ENCODE results near the gene TRDN. TPM values are rescaled to one million over a fixed set of nuclear protein-coding genes. Genes with fewer than 3 reads are reported as not detected.
"Not testable (repeated sequence)": the region's sequence is repeated elsewhere in the genome, so short reads cannot be mapped to it uniquely, and the experiment has no call there.

TRDN gene
- polyA plus RNA-seq, 1 donor = 263 TPM

DNA sequence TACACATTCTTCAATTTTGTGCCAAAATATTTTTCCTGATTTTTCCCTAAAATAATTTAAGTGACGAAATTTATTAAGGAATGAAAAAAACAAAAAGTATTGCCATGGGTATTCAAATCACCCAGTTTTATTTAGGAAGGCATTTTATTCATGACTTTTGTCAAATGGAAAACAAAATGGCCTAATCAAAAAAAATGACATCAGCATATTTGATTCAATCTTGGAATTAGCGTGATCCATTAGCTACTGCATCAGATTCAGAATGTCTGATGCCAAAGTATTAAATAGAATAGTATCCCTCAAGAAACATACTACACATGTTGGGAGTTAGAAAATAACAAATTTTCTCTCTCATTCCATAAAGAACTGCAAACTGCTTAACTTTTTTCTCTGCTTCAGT lies 129.2 kb downstream of the TRDN start:
- DNase-seq (ENCODE audit: low read depth) = no peak

DNA sequence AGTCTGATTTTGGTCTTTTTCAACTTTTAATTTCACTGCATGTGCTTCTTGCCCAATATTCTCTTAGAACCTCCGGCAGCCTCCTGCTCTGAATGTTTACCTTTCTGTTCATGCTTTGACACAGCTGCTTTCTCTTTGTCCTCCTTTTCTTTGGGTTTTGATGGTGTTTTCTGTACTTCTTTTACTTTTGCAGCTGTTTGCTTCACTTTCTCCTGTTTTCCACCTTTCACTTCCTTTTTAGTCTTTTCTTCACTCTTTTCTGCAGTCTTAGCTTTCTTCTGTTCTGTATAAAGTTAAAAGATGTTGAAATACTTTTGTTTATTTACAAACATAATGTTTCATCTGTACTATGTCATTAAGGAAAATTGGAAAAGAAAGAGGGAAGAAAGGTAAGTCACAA lies 133.1 kb downstream of the TRDN start:
- no peak for DNase-seq (ENCODE audit: low read depth)

DNA sequence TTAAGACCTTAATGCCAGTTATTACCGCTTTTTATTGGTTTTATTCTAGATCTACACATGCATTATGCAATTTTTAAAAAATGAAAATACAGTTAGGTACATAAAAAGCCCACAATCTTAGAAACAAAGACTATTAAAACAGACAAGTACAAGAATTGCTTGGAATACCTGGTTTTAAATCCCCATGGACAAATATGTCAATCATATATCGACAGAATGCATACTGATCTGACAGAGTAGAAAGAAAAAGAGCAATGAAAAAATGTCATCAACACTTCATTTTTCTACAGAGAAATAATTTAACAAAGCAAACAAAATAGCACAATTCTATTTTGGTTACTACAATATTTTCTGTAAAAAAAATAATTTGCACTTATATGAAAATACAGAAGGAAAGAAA lies 139.7 kb downstream of the TRDN start:
- no peak for DNase-seq (ENCODE audit: low read depth)

DNA sequence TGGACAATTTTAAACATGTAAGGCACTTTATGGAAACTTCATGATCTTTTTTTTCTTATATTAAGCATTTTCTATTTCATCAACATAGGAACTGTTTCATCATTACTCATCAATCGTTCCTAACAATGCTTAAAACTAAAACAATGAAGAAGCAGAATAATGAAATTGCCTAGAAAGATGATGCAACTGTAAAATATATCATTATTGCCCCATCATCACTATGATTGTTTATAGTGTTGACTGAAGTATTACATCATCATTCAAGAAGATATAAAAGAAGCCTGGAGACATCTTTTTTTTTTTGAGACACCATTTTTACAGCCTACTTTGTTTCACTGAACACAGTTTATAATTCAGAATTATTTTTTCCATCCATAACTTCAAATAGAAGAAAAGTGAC lies 147.2 kb downstream of the TRDN start:
- no peak for DNase-seq (ENCODE audit: low read depth)

DNA sequence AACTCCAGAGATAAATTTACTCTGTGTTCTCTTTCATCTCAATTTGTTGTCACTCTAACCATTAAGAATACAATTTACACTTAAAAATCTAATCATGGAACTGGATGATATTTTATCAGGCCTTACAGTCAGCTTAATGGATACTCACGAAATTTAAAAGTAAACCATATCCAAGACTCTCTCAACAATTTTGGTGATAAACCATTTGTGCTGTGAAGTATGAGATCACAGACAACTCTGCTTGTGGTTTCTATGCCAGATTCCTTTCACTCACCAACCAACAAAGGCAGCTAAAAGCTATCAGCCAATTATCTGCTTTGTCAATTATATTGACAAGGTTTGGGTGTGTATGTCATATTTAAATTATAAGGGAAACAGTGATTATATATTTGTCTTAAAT lies 155.8 kb downstream of the TRDN start:
- DNase-seq (ENCODE audit: low read depth) = no peak

DNA sequence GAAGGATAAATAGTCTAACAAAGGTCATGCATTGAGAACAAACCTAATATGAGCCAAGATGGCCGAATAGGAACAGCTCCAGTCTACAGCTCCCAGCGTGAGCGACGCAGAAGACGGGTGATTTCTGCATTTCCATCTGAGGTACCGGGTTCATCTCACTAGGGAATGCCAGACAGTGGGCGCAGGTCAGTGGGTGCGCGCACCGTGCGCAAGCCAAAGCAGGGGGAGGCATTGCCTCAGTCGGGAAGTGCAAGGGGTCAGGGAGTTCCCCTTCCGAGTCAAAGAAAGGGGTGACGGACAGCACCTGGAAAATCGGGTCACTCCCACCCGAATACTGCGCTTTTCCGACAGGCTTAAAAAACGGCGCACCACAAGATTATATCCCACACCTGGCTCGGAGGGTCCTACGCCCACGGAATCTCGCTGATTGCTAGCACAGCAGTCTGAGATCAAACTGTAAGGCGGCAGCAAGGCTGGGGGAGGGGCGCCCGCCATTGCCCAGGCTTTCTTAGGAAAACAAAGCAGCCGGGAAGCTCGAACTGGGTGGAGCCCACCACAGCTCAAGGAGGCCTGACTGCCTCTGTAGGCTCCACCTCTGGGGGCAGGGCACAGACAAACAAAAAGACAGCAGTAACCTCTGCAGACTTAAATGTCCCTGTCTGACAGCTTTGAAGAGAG lies 164.6 kb downstream of the TRDN start:
- DNase-seq (ENCODE audit: low read depth) = not testable (repeated sequence)

DNA sequence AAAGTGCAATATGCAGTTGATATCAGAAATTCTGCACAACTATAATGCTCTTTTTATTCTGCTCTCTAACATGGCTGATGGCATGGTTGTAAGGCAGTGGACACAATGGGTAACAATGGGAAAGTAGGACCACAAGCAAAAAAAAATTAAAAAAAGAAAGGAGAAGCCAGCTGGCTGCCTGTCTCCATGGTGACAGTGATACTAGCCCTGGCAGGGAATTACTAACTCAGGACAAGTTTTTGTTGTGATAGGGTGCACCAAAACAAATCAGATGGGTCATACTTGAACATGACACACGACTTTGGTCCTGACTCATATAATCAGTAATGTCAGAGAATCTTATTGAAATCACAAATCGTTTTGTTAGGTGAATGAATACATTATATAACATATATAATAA lies 169.4 kb downstream of the TRDN start:
- no peak for DNase-seq (ENCODE audit: low read depth)

DNA sequence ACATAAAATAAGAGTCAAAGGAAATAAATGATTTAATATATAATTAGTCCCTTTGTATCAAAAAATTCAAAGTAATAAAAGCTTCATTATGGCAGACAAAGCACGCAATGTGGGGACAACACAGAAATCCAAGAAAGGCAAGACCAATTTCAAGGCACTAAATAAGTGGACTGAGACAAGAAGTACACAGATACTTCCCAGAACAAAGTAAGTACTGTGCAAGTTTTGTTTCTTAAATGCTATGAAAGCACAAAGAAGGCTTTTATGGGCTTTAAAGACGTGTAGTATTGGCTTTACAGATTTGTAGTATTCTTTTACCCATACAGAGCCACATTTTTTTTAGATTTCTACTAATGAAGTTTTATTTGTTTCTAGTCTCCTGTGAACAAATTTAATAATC lies 174.6 kb downstream of the TRDN start:
- no peak for DNase-seq (ENCODE audit: low read depth)

DNA sequence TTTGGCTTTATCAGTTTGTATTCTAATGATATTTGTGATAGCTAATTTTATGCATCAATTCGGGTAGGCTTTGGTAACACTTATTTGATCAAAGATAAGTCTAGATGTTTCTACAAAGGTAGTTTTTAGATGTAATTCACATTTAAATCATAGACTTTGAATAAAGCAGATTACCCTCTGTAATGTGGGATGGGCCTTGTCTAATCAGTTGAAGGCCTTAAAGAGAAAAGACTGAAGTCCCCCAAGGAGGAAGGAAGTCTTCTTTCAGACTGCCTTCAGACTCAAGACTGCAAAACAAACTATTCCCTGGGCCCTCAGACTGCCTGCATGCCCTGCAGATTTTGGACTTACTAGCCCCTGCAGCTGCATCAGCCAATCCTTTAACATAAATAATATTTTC lies 178.5 kb downstream of the TRDN start:
- DNase-seq (ENCODE audit: low read depth) = no peak

DNA sequence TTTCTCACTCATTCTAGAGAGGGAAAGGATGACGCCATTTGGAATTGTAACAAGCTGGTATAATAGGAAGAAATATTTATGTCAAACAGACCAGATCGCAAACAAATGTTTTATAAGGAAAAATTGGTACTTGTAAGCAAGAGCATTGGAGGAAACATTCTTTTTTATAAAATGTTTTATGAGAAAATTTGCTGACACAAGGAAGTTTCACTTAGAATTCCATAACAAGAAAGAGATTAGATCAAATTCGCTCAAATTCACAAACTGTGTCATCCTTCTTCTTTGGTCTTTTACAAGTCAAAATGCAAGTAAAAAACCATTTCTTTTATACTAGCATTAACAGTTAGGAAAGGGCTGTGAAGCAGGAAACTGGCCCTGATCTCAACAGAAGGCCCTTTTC lies 179.9 kb downstream of the TRDN start:
- DNase-seq (ENCODE audit: low read depth) = no peak

DNA sequence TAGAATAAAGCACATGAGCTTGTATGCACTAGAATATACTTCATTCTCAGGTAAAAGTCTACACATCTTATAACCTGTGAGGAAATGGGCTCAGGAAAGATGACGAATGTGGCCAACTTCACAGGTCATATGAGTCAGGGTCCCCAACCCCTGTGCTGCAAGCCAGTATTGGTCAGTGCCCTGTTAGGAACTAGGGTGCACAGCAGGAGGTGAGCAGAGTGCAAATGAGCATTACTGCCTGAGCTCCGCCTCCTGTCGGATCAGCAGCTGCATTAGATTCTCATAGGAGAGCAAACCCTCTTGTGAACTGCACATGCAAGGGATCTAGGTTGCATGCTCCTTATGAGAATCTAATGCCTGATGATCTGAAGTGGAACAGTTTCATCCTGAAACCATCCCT lies 182.3 kb downstream of the TRDN start:
- no peak for DNase-seq (ENCODE audit: low read depth)

DNA sequence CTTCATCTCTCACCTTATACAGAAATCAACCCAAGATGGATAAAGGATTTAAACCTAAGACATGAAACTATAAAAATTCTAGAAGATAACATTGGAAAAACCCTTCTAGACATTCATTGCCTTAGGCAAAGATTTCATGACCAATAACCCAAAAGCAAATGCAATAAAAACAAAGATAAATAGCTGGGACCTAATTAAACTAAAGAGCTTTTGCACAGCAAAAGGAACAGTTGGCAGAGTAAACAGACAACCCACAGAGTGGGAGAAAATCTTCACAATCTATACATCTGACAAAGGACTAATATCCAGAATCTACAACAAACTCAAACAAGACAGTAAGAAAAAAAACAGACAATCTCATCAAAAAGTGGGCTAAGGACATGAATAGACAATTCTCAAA lies 183.7 kb downstream of the TRDN start:
- not testable (repeated sequence) for DNase-seq (ENCODE audit: low read depth)

DNA sequence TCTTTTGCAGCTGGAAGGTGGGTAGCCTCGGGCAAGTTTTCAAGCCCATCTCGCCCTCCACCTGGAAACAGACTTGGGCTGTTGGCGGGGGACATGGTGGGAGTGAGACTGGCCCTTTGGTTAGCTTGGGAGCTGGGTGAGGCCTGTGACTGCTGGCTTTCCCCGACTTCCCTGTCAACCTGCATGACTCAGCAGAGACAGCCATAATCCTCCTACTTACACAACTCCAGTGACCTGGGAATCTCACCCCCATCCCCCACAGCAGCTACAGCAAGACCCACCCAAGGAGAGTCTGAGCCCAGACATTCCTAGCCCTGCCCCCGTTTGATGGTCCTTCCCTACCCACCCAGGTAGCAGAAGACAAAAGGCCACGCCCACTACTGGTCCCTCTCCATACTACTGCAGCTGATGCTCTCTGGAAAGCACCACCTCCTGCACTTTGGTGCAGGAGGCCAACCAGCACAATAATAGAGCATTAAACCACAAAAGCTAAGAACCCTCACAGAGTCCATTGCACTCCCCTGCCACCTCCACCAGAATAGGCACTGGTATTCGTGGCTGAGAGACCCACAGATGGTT lies 188.4 kb downstream of the TRDN start:
- no peak for DNase-seq (ENCODE audit: low read depth)

DNA sequence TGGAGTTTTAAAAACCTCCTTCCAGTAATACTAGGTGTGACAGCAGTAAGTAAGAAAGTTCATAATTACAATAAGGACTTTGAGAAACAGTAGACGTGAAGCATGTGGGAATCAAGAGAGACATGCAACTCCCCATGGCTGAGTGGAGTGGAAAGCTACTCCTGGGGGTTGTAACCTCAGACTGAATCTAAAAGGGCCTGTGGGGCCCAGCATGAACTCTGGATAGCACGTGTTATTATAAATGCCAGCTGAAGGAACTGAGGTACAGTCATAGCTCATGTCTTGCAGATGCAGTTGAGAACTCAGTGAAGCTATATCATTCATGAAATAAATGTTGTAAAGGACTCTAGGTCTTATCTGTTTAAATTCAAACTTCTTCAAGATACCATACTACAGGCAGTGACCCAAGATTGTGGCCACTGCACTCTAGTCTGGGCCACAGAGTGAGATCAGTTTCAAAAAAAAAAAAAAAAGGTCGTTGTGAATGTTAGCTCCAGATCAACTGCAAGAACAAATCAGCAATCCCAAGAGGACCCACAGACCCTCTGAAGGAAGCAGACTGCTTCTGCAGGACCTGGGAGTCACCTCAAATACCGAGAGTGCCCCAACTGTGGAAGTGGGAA lies 189.3 kb downstream of the TRDN start:
- DNase-seq (ENCODE audit: low read depth) = no peak

DNA sequence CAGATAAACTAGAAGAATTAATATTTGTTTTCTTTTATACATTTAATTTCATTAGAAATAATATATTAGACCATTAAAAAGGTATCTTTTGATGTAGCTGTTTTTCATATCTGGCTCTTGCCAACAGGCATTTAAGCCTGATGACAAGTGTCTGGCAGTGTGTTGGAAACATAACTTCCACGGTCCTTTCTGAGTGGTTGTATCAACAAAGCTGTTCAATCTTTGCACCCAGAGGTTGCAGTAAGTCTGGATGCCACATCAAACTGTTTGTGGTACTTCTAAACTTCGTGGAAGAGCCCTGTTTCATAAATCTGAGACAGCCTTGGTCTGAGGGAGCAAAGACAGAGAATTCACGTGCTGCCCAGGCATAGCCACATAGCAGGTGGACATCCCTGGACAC lies 197.4 kb downstream of the TRDN start:
- no peak for DNase-seq (ENCODE audit: low read depth)

DNA sequence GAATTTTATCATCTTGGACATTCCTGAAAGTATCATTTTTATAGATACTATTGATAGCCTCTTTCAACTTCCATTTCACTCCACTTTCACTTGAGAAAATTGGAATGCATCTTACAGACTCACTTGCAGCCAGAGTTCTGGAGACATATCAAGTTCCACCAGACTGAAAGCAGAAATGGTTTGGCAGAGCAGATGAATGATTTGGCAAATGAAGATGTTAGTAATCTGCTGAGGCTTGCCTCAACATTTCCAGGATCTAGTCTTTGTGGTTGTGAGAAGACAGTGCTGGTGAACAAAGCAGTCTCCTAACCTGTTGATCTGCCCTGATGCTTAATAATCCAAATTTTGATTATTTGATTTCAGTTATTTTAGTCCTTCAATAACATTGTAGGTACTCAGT lies 202.6 kb downstream of the TRDN start:
- DNase-seq (ENCODE audit: low read depth) = no peak

DNA sequence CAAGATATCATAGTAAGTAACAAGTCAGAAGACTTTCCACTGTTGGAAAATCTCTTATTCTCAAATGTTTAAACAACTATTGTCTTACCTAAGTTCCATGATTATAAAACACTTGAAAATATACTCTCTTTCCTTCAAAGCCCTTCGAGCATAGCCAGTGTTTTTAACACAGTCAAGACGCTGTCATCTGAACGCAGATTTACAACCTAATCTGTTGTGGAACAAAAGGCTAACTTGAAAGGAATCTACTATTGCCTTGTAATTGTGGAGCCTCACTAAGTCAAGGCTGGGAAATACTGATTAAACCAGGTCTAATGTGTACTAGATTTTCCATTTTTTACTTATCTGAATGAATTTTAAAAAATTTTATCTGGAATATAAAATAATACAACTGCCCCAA lies 205.8 kb downstream of the TRDN start:
- no peak for DNase-seq (ENCODE audit: low read depth)

DNA sequence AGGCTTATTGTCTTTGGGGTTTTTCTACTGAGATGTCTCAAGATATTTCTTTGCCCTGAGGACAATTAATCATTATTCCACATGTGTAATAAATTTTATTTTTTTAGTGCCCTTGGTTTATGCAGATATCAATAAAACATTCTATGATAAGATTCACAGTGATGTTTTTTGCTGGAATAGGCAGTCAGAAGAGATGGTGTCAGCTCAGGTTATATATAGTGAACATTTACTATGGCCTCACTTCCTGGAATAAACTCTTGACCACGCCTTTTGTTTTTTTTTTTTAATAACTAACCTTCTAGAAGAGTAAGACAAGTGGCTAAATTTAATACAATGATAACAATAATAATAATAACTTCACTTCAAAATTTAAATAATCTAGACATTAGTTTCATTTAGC lies 209.7 kb downstream of the TRDN start:
- no peak for DNase-seq (ENCODE audit: low read depth)

DNA sequence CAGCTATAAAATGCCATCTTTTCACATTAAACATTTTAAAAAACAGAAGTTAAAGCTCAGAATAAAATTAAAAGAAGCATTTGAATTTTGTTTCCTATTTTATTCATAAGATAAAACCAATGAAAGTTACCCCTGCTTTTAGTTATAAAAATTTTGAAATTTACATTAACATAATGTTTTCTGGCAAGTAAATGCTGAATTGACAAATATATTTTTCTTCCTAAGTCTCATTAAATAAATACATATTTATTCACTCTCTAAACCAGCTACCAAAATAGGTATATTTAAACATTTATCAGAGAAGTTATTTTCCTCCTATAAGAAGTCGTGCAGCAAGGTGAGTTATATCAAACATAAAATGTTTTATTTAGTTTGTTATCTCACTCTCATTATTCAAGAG lies 213.6 kb downstream of the TRDN start:
- DNase-seq (ENCODE audit: low read depth) = no peak

DNA sequence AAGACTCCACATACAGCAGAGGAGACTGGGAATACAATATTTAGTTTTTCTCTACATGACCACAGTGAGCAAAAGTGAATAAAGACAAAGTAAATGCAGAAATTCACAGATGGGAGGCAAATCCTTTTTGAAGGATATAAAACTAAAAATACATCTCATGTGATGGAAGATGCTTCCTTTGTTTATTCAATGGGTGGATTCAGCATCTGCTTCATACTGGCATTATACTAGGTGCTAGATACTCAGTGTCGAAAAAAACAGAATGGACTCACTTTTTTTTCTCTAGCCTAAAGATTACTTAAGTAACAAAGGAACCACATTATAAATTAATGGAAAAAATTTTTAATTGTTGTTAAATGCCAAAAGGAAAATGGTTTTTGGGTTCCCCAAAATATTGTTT lies 216.2 kb downstream of the TRDN start:
- no peak for DNase-seq (ENCODE audit: low read depth)

DNA sequence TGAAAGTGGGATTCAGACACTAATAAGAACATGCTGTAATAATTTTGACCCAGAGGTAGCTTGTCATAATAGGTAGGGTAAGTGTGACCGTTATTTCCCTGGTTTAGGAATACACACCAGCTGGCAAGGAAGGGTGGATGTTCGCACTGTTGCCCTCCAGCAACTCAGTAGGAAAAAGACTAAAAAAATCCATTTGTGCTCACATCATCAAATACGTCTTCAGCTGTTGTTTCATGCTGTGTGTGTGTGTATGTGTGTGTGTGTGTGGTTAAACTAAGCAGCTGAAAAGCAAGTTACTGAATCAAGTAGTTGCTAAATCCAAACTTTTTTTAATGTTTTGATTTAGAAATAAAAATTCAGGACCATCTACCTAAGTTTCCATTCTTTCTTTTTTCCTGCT lies 218.7 kb downstream of the TRDN start:
- DNase-seq (ENCODE audit: low read depth) = no peak

DNA sequence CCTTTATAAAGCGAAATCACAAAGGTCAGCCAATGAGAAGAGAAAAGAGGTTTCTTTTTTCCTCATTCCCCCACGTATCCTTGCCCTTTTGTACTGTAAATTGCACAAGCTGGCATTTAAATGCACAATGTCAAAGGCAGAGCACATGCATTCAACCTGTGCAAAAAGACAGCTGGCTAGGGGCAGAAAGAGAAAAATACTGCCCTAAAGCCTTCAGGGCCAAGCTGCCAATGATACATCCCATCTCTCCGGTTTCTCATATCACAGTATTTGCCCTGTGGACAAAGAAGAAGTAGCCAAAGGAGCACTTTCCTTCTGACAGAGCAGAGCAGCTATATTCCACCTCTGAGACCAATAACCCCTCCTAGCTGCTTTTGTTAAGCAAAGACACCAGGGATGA lies 219.2 kb downstream of the TRDN start:
- DNase-seq (ENCODE audit: low read depth) = no peak

DNA sequence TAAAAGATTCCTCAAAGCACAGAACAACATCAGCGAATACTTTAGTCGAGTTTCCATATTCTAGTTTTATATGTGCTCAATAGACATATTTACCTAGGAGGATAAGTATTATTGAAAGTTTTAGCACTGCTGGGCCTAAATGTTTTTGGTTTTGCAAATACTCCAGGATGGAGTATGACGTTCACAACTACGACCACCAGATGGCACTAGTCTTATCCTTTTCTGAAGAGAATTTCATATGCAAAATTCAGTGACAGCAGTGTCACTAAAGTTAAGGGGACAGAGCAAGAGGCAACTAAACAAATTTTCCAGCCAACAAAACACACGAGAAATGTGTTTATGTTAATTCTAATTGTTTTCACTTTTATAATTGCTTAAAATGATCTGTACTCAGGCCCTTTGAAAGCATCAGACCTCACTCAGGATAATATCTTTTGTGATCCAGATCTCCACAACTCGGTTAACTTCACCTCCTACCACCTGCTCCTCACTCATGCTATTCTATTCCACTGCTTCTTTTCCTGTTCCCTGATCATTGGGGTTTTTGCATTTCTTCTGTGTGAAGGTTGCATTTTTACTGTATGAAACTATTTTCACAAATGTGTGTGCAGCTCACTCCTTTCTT lies 220.8 kb downstream of the TRDN start:
- peak; percentile 20 for DNase-seq (ENCODE audit: low read depth)
